ENCODE measurements around the gene PLEKHA4. TPM values are rescaled to one million over a fixed set of nuclear protein-coding genes. Genes with fewer than 3 reads are reported as not detected.

The PLEKHA4 gene
- total and polyA plus RNA-seq, 2 of the 13 experiments (the other 11 are each of a cell fraction or from before 2014, with no cell fraction given): 4.8 to 6.0 TPM

DNA sequence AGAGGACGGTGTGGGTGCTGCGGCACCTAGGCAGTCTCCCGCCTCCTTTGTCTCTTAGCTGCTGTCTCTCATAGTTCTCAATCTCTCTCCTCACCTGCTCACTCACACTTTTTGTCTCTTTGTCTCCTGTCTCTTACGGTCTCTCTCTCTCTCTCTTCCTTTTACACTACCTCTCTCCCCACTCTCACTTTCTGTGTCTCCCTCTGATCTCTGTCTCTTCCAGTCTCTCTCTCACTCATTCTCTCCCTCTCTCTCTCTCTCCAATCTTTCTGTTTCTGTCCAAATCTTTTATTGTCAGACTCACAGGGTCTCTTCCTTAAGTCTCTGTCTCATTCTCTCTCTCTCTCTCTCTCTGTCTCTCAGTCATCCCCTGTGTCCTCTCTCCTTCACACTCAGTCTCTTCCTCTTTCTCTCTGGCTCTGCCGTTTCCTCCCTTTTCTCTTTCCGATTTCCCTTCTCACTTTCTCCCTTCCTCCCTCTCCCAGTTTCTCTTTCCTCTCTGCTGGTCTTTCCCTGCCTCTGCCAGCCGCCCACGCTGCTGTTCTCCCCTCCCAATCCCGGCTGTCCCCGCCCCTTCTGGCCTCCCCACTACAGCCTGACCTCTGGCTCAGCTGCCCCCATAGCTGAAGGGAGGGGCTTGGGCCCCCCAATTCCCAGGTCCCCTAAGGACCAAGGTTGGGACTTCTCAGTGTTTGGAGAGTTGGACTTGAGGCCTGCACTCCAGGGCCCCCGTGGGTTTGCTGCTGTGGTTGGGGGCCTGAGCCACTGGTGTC, at the start of gene PLEKHA4 (continued):
- TF ChIP-seq, protein P1, sequence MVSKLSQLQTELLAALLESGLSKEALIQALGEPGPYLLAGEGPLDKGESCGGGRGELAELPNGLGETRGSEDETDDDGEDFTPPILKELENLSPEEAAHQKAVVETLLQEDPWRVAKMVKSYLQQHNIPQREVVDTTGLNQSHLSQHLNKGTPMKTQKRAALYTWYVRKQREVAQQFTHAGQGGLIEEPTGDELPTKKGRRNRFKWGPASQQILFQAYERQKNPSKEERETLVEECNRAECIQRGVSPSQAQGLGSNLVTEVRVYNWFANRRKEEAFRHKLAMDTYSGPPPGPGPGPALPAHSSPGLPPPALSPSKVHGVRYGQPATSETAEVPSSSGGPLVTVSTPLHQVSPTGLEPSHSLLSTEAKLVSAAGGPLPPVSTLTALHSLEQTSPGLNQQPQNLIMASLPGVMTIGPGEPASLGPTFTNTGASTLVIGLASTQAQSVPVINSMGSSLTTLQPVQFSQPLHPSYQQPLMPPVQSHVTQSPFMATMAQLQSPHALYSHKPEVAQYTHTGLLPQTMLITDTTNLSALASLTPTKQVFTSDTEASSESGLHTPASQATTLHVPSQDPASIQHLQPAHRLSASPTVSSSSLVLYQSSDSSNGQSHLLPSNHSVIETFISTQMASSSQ (IDR thresholded peaks at IDR 0.05; ENCODE audit: low read depth): no peak
- TF ChIP-seq, protein P1 (CRISPR knock-in tag; IDR thresholded peaks at IDR 0.05; ENCODE audit: borderline replicate concordance): no peak
- TF ChIP-seq AKAP8 (CRISPR knock-in tag; IDR thresholded peaks at IDR 0.05) (no peak), ETV5 (CRISPR knock-in tag; IDR thresholded peaks at IDR 0.05; ENCODE audit: borderline replicate concordance) (no peak), PHF21A (CRISPR knock-in tag; IDR thresholded peaks at IDR 0.05) (peak; percentile 62; the same call in 1 of the 2 replicates), ZNF737 (CRISPR knock-in tag; IDR thresholded peaks at IDR 0.05; ENCODE audit: borderline replicate concordance) (no peak), ZNF501 (CRISPR knock-in tag; IDR thresholded peaks at IDR 0.05) (peak; percentile 73), PPARG (CRISPR knock-in tag; conservative IDR thresholded peaks at IDR 0.05) (peak; percentile 27; the same call in 1 of the 2 replicates), ZNF30 (CRISPR knock-in tag; IDR thresholded peaks at IDR 0.05) (no peak), PCBP1 (IDR thresholded peaks at IDR 0.05; ENCODE audit: borderline replicate concordance, low read depth, low read length) (no peak), BRCA1 (CRISPR knock-in tag; IDR thresholded peaks at IDR 0.05) (no peak), RBFOX2 (IDR thresholded peaks at IDR 0.05; ENCODE audit: low read depth, low read length) (no peak), SMYD3 (CRISPR knock-in tag; IDR thresholded peaks at IDR 0.05) (no peak), ZNF264 (CRISPR knock-in tag; IDR thresholded peaks at IDR 0.05) (no peak), HDAC1 (CRISPR knock-in tag; IDR thresholded peaks at IDR 0.05) (peak; percentile 19; the same call in 1 of the 2 replicates), ZNF891 (CRISPR knock-in tag; IDR thresholded peaks at IDR 0.05) (peak; percentile 34; the same call in 1 of the 2 replicates)
- TF ChIP-seq, protein P2, sequence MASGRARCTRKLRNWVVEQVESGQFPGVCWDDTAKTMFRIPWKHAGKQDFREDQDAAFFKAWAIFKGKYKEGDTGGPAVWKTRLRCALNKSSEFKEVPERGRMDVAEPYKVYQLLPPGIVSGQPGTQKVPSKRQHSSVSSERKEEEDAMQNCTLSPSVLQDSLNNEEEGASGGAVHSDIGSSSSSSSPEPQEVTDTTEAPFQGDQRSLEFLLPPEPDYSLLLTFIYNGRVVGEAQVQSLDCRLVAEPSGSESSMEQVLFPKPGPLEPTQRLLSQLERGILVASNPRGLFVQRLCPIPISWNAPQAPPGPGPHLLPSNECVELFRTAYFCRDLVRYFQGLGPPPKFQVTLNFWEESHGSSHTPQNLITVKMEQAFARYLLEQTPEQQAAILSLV (CRISPR knock-in tag; IDR thresholded peaks at IDR 0.05; ENCODE audit: borderline replicate concordance): no peak
- TF ChIP-seq, protein P3, sequence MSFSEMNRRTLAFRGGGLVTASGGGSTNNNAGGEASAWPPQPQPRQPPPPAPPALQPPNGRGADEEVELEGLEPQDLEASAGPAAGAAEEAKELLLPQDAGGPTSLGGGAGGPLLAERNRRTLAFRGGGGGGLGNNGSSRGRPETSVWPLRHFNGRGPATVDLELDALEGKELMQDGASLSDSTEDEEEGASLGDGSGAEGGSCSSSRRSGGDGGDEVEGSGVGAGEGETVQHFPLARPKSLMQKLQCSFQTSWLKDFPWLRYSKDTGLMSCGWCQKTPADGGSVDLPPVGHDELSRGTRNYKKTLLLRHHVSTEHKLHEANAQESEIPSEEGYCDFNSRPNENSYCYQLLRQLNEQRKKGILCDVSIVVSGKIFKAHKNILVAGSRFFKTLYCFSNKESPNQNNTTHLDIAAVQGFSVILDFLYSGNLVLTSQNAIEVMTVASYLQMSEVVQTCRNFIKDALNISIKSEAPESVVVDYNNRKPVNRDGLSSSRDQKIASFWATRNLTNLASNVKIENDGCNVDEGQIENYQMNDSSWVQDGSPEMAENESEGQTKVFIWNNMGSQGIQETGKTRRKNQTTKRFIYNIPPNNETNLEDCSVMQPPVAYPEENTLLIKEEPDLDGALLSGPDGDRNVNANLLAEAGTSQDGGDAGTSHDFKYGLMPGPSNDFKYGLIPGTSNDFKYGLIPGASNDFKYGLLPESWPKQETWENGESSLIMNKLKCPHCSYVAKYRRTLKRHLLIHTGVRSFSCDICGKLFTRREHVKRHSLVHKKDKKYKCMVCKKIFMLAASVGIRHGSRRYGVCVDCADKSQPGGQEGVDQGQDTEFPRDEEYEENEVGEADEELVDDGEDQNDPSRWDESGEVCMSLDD (CRISPR knock-in tag; IDR thresholded peaks at IDR 0.05; ENCODE audit: borderline replicate concordance): peak; percentile 39; the same call in 1 of the 2 replicates
- TF ChIP-seq, protein P4, sequence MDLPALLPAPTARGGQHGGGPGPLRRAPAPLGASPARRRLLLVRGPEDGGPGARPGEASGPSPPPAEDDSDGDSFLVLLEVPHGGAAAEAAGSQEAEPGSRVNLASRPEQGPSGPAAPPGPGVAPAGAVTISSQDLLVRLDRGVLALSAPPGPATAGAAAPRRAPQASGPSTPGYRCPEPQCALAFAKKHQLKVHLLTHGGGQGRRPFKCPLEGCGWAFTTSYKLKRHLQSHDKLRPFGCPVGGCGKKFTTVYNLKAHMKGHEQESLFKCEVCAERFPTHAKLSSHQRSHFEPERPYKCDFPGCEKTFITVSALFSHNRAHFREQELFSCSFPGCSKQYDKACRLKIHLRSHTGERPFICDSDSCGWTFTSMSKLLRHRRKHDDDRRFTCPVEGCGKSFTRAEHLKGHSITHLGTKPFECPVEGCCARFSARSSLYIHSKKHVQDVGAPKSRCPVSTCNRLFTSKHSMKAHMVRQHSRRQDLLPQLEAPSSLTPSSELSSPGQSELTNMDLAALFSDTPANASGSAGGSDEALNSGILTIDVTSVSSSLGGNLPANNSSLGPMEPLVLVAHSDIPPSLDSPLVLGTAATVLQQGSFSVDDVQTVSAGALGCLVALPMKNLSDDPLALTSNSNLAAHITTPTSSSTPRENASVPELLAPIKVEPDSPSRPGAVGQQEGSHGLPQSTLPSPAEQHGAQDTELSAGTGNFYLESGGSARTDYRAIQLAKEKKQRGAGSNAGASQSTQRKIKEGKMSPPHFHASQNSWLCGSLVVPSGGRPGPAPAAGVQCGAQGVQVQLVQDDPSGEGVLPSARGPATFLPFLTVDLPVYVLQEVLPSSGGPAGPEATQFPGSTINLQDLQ (CRISPR knock-in tag; IDR thresholded peaks at IDR 0.05): no peak
